Suppressor macrophage treated with lipopolysaccharide for 4 hours (primary cell): Measurements from ENCODE around the gene SRR.
A peak's percentile ranks its signal among the peaks of the same experiment; 100 is the strongest.
"Not testable (repeated sequence)": the region's sequence is repeated elsewhere in the genome, so short reads cannot be mapped to it uniquely, and the experiment has no call there.

Experiments used
- DNase-seq: peaks from one replicate; pipeline ENCODE4 v3.0.0-alpha.2; 2020

SRR gene

GRCh38 chr17:2303204-2304188, at the start of gene SRR, which contains the start of gene SMG6:
SRR (plus strand) TSS chr17:2303950; CDS start chr17:2315561, 11,611 bp downstream.
SMG6 (minus strand) TSS chr17:2303785; CDS start chr17:2303720, 65 bp downstream.
- DNase-seq = peak; percentile 96

GRCh38 chr17:2258830-2259229, 44.9 kb upstream of the SRR start:
- not testable (repeated sequence) for DNase-seq

- DNase-seq = no peak
These were observed 43.8 kb upstream of the SRR start for GRCh38 chr17:2259769-2260536.

- DNase-seq = no peak
These were observed 41.6 kb upstream of the SRR start for GRCh38 chr17:2262135-2262587.

GRCh38 chr17:2263183-2264066, 40.3 kb upstream of the SRR start:
- peak; percentile 21 for DNase-seq

GRCh38 chr17:2264067-2264860, 39.5 kb upstream of the SRR start:
- DNase-seq = no peak

- DNase-seq = not testable (repeated sequence)
These were observed 38.6 kb upstream of the SRR start for GRCh38 chr17:2265166-2265565.

GRCh38 chr17:2266045-2266864, 37.5 kb upstream of the SRR start:
- peak; percentile 37 for DNase-seq

- no peak for DNase-seq
These were observed 36.9 kb upstream of the SRR start for GRCh38 chr17:2266865-2267228.

- no peak for DNase-seq
These were observed 36.4 kb upstream of the SRR start for GRCh38 chr17:2267354-2267753.

GRCh38 chr17:2271985-2272702, 31.6 kb upstream of the SRR start:
- no peak for DNase-seq

GRCh38 chr17:2274414-2274813, 29.3 kb upstream of the SRR start:
- DNase-seq = no peak

- no peak for DNase-seq
These were observed 28.0 kb upstream of the SRR start for GRCh38 chr17:2275722-2276121.

GRCh38 chr17:2277429-2278170, 26.1 kb upstream of the SRR start:
- DNase-seq = no peak

- DNase-seq = no peak
These were observed 24.0 kb upstream of the SRR start for GRCh38 chr17:2279707-2280106.

- DNase-seq = peak; percentile 80
These were observed 21.4 kb upstream of the SRR start for GRCh38 chr17:2282297-2282873.

- DNase-seq = no peak
These were observed 20.4 kb upstream of the SRR start for GRCh38 chr17:2283302-2283701.

- no peak for DNase-seq
These were observed 13.8 kb upstream of the SRR start for GRCh38 chr17:2289878-2290478.

GRCh38 chr17:2292100-2292499, 11.7 kb upstream of the SRR start:
- DNase-seq = no peak
